Measurements from ENCODE around the gene LILRA1.

DNA sequence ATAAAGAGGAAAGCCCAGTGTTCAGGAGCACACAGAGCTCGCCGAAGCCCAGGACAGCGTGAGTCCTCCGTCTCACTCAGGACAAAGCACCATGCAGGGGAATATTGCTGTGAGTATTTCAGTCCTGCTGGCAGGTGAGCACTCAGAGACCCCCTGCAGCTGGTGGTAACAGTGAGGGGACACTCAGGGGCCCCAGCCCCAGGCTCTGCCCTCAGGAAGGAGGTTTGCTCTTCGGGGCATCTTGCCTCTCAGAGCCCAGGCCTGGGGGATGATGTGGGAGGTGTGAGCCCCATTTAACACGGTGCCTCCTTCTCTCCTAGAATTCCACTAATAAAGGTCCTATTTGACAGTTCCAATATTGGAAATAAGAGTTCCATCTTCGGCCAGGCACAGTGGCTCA, 14.8 kb downstream of the LILRA1 start:
- TF ChIP-seq, protein P1, sequence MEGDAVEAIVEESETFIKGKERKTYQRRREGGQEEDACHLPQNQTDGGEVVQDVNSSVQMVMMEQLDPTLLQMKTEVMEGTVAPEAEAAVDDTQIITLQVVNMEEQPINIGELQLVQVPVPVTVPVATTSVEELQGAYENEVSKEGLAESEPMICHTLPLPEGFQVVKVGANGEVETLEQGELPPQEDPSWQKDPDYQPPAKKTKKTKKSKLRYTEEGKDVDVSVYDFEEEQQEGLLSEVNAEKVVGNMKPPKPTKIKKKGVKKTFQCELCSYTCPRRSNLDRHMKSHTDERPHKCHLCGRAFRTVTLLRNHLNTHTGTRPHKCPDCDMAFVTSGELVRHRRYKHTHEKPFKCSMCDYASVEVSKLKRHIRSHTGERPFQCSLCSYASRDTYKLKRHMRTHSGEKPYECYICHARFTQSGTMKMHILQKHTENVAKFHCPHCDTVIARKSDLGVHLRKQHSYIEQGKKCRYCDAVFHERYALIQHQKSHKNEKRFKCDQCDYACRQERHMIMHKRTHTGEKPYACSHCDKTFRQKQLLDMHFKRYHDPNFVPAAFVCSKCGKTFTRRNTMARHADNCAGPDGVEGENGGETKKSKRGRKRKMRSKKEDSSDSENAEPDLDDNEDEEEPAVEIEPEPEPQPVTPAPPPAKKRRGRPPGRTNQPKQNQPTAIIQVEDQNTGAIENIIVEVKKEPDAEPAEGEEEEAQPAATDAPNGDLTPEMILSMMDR (conservative IDR thresholded peaks at IDR 0.05; ENCODE audit: low read depth, low read length), result no peak
- TF ChIP-seq EZH2 (IDR thresholded peaks at IDR 0.05; ENCODE audit: borderline replicate concordance, low read depth, low read length, poor library complexity, severe bottlenecking), result no peak
